WTC11 (cell line): ENCODE measurements around the gene GABPB1. TPM values are rescaled to one million over a fixed set of nuclear protein-coding genes. Genes with fewer than 3 reads are reported as not detected.

ENCODE experiments used
- ATAC-seq: fragments of 200-7000 bp; cut with Tn5 transposase; 2 replicates; pipeline ENCODE4 v1.10.0; 2021; ENCODE audit warnings: mild to moderate bottlenecking, moderate library complexity
- CTCF ChIA-PET: fragments of 300-600 bp; sonication (Branson Sonifier 250); formaldehyde crosslinking; loops from one replicate; lab custom pipeline; 2021; ENCODE audit warnings: antibody characterized with exemption; lab: Charles Lee
- POLR2A ChIA-PET: fragments of 350-600 bp; sonication (Branson Sonifier 250); formaldehyde crosslinking; loops from one replicate; lab custom pipeline; 2021; ENCODE audit warnings: antibody characterized with exemption; lab: Charles Lee
- DNase-seq: peaks from one replicate; pipeline ENCODE4 v3.0.0; 2021; ENCODE audit warnings: low spot score
- H3K27ac Mint-ChIP-seq: 2 replicates; pipeline ENCODE4 v1.8.0; 2021; ENCODE audit warnings: mixed read lengths
- H3K27me3 Mint-ChIP-seq: 2 replicates; pipeline ENCODE4 v1.8.0; 2021; ENCODE audit warnings: low read depth, mild to moderate bottlenecking, moderate library complexity, mixed read lengths
- H3K36me3 Mint-ChIP-seq: 2 replicates; pipeline ENCODE4 v1.8.0; 2021; ENCODE audit warnings: mixed read lengths
- H3K4me1 Mint-ChIP-seq: 2 replicates; pipeline ENCODE4 v1.8.0; 2022; ENCODE audit warnings: mixed read lengths
- H3K4me3 Mint-ChIP-seq: 2 replicates; pipeline ENCODE4 v1.8.0; 2021; ENCODE audit warnings: mild to moderate bottlenecking, moderate library complexity, mixed read lengths
- H3K9me3 Mint-ChIP-seq: 2 replicates; pipeline ENCODE4 v1.8.0; 2021; ENCODE audit warnings: mixed read lengths
- GTF2I ChIP-seq: fragments of 250-450 bp; sonication (Bioruptor Pico); conservative IDR thresholded peaks from 2 replicates; pipeline ENCODE4 v1.4.0; 2021; ENCODE audit warnings: mild to moderate bottlenecking
- KAT7 ChIP-seq: sonication (generic); formaldehyde crosslinking; IDR thresholded peaks from 2 replicates; pipeline ENCODE4 v1.8.1; 2023; ENCODE audit warnings: missing genetic modification reagents, mild to moderate bottlenecking, borderline replicate concordance
- NFYB ChIP-seq: sonication (generic); formaldehyde crosslinking; conservative IDR thresholded peaks from 2 replicates; pipeline ENCODE4 v1.8.0; 2022; ENCODE audit warnings: low read depth, missing genetic modification reagents
- NR2C2 ChIP-seq: sonication (generic); formaldehyde crosslinking; IDR thresholded peaks from 2 replicates; pipeline ENCODE4 v1.8.0; 2022; ENCODE audit warnings: mild to moderate bottlenecking, missing genetic modification reagents
- OVOL2 ChIP-seq: fragments of 250-450 bp; sonication (Bioruptor Pico); IDR thresholded peaks from 2 replicates; pipeline ENCODE4 v1.9.0; 2021; ENCODE audit warnings: mild to moderate bottlenecking, borderline replicate concordance
- SMAD3 ChIP-seq: sonication (generic); formaldehyde crosslinking; IDR thresholded peaks from 2 replicates; pipeline ENCODE4 v1.8.0; 2022; ENCODE audit warnings: missing genetic modification reagents, mild to moderate bottlenecking, borderline replicate concordance
- ZBTB21 ChIP-seq: sonication (generic); formaldehyde crosslinking; IDR thresholded peaks from 2 replicates; pipeline ENCODE4 v1.8.1; 2023; ENCODE audit warnings: mild to moderate bottlenecking, missing genetic modification reagents, borderline replicate concordance
- total RNA-seq: library from RNA; stranded (reverse); gene quantifications from 3 replicates; pipeline ENCODE4 v1.2.3, GENCODE V29; 2021
- TF ChIP-seq, protein P1 (sequence below): sonication (generic); formaldehyde crosslinking; IDR thresholded peaks from 2 replicates; pipeline ENCODE4 v1.8.0; 2022; ENCODE audit warnings: missing genetic modification reagents
- TF ChIP-seq, protein P2 (sequence below): sonication (generic); formaldehyde crosslinking; IDR thresholded peaks from 2 replicates; pipeline ENCODE4 v1.8.0; 2023; ENCODE audit warnings: mild to moderate bottlenecking, missing genetic modification reagents
- TF ChIP-seq, protein P3 (sequence below): sonication (generic); formaldehyde crosslinking; IDR thresholded peaks from 2 replicates; pipeline ENCODE4 v1.8.1; 2023; ENCODE audit warnings: mild to moderate bottlenecking, missing genetic modification reagents, borderline replicate concordance
- TF ChIP-seq, protein P4 (sequence below): sonication (generic); formaldehyde crosslinking; IDR thresholded peaks from 2 replicates; pipeline ENCODE4 v1.8.0; 2022; ENCODE audit warnings: mild to moderate bottlenecking, missing genetic modification reagents
- TF ChIP-seq, protein P5 (sequence below): sonication (generic); formaldehyde crosslinking; IDR thresholded peaks from 2 replicates; pipeline ENCODE4 v1.8.0; 2022; ENCODE audit warnings: mild to moderate bottlenecking, missing genetic modification reagents
- TF ChIP-seq, protein P6 (sequence below): sonication (generic); formaldehyde crosslinking; IDR thresholded peaks from 2 replicates; pipeline ENCODE4 v1.8.1; 2022; ENCODE audit warnings: mild to moderate bottlenecking, moderate library complexity, missing genetic modification reagents
- TF ChIP-seq, protein P7 (sequence below): fragments of 250-450 bp; sonication (Bioruptor Pico); IDR thresholded peaks from 2 replicates; pipeline ENCODE4 v1.9.0; 2021; ENCODE audit warnings: mild to moderate bottlenecking, borderline replicate concordance
- TF ChIP-seq, protein P8 (sequence below): sonication (generic); formaldehyde crosslinking; IDR thresholded peaks from 2 replicates; pipeline ENCODE4 v1.8.1; 2023; ENCODE audit warnings: mild to moderate bottlenecking, missing genetic modification reagents

GABPB1 gene
- total RNA-seq, 1 experiment from 2014 or later, result 28.9 TPM

DNA sequence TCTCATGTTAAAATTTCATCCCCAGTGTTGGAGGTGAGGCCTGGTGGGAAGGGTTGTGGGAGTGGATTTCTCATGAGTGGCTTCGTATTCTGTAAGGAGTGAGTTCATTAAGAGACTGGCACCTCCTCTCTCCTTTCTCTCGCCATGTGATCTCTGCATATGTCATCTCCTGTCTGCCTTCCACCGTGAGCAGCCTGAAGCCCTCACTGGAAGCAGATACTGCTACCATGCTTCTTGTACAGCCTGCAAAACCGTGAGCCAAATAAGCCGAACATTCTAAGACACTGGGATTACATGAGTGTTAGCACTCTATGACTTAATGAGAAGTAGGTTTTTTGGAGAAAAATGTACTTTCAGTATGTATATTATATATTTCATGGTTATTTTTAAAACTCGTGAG, 6.8 kb upstream of the GABPB1 start (continued):
- TF ChIP-seq, protein P1, sequence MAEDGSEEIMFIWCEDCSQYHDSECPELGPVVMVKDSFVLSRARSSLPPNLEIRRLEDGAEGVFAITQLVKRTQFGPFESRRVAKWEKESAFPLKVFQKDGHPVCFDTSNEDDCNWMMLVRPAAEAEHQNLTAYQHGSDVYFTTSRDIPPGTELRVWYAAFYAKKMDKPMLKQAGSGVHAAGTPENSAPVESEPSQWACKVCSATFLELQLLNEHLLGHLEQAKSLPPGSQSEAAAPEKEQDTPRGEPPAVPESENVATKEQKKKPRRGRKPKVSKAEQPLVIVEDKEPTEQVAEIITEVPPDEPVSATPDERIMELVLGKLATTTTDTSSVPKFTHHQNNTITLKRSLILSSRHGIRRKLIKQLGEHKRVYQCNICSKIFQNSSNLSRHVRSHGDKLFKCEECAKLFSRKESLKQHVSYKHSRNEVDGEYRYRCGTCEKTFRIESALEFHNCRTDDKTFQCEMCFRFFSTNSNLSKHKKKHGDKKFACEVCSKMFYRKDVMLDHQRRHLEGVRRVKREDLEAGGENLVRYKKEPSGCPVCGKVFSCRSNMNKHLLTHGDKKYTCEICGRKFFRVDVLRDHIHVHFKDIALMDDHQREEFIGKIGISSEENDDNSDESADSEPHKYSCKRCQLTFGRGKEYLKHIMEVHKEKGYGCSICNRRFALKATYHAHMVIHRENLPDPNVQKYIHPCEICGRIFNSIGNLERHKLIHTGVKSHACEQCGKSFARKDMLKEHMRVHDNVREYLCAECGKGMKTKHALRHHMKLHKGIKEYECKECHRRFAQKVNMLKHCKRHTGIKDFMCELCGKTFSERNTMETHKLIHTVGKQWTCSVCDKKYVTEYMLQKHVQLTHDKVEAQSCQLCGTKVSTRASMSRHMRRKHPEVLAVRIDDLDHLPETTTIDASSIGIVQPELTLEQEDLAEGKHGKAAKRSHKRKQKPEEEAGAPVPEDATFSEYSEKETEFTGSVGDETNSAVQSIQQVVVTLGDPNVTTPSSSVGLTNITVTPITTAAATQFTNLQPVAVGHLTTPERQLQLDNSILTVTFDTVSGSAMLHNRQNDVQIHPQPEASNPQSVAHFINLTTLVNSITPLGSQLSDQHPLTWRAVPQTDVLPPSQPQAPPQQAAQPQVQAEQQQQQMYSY (CRISPR knock-in tag), result no peak
- TF ChIP-seq ZBTB21 (no peak), NR2C2 (no peak)
- TF ChIP-seq, protein P2, sequence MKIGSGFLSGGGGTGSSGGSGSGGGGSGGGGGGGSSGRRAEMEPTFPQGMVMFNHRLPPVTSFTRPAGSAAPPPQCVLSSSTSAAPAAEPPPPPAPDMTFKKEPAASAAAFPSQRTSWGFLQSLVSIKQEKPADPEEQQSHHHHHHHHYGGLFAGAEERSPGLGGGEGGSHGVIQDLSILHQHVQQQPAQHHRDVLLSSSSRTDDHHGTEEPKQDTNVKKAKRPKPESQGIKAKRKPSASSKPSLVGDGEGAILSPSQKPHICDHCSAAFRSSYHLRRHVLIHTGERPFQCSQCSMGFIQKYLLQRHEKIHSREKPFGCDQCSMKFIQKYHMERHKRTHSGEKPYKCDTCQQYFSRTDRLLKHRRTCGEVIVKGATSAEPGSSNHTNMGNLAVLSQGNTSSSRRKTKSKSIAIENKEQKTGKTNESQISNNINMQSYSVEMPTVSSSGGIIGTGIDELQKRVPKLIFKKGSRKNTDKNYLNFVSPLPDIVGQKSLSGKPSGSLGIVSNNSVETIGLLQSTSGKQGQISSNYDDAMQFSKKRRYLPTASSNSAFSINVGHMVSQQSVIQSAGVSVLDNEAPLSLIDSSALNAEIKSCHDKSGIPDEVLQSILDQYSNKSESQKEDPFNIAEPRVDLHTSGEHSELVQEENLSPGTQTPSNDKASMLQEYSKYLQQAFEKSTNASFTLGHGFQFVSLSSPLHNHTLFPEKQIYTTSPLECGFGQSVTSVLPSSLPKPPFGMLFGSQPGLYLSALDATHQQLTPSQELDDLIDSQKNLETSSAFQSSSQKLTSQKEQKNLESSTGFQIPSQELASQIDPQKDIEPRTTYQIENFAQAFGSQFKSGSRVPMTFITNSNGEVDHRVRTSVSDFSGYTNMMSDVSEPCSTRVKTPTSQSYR (CRISPR knock-in tag), result no peak
- TF ChIP-seq, protein P3, sequence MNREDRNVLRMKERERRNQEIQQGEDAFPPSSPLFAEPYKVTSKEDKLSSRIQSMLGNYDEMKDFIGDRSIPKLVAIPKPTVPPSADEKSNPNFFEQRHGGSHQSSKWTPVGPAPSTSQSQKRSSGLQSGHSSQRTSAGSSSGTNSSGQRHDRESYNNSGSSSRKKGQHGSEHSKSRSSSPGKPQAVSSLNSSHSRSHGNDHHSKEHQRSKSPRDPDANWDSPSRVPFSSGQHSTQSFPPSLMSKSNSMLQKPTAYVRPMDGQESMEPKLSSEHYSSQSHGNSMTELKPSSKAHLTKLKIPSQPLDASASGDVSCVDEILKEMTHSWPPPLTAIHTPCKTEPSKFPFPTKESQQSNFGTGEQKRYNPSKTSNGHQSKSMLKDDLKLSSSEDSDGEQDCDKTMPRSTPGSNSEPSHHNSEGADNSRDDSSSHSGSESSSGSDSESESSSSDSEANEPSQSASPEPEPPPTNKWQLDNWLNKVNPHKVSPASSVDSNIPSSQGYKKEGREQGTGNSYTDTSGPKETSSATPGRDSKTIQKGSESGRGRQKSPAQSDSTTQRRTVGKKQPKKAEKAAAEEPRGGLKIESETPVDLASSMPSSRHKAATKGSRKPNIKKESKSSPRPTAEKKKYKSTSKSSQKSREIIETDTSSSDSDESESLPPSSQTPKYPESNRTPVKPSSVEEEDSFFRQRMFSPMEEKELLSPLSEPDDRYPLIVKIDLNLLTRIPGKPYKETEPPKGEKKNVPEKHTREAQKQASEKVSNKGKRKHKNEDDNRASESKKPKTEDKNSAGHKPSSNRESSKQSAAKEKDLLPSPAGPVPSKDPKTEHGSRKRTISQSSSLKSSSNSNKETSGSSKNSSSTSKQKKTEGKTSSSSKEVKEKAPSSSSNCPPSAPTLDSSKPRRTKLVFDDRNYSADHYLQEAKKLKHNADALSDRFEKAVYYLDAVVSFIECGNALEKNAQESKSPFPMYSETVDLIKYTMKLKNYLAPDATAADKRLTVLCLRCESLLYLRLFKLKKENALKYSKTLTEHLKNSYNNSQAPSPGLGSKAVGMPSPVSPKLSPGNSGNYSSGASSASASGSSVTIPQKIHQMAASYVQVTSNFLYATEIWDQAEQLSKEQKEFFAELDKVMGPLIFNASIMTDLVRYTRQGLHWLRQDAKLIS (CRISPR knock-in tag), result no peak
- TF ChIP-seq, protein P4, sequence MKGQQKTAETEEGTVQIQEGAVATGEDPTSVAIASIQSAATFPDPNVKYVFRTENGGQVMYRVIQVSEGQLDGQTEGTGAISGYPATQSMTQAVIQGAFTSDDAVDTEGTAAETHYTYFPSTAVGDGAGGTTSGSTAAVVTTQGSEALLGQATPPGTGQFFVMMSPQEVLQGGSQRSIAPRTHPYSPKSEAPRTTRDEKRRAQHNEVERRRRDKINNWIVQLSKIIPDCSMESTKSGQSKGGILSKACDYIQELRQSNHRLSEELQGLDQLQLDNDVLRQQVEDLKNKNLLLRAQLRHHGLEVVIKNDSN (CRISPR knock-in tag), result no peak
- TF ChIP-seq, all 79 proteins: peak for 0

DNA sequence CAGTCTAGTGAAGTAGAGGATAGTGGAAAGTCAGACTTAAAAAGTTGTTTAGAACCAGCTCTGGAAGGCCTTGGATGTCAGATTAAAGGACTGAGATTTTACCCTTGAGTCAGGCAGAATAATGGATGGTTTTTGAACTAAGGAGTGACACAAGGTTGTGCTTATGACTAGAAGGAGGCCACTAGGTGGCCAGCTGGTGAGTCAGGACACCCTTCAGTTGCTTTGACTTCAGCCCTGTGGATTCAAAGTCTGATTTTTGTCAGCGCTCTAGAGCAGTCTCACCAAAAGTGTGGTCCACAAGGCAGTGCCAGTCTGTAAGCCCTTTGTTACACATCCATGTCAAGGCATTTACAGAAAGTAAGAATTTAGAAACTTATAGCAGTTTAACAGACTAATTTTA, 3.8 kb upstream of the GABPB1 start:
- ATAC-seq, result peak; percentile 11
- Mint-ChIP-seq H3K27me3 (no peaks in the 10 kb centered on the region), H3K4me3 (no peak overlapping the region), H3K36me3 (peaks cover 50% of the 10 kb centered on the region), H3K4me1 (peaks cover 18% of the 10 kb centered on the region), H3K27ac (peak overlapping the region; percentile 11; the same call in 1 of the 2 replicates), H3K9me3 (no peaks in the 10 kb centered on the region)
- DNase-seq, result peak; percentile 23
- POLR2A ChIA-PET, result interaction anchor here (0.6 kb wide), 1 partner anchor 8 kb away, joined by 3 read pairs; no protein-coding TSS in a partner anchor
- CTCF ChIA-PET, result interaction anchor here (0.5 to 0.7 kb wide), 2 partner anchors 58 to 95 kb away, joined by 3 to 4 read pairs; no protein-coding TSS in a partner anchor
- no peak for TF ChIP-seq NFYB (CRISPR knock-in tag)
- TF ChIP-seq, protein P5, sequence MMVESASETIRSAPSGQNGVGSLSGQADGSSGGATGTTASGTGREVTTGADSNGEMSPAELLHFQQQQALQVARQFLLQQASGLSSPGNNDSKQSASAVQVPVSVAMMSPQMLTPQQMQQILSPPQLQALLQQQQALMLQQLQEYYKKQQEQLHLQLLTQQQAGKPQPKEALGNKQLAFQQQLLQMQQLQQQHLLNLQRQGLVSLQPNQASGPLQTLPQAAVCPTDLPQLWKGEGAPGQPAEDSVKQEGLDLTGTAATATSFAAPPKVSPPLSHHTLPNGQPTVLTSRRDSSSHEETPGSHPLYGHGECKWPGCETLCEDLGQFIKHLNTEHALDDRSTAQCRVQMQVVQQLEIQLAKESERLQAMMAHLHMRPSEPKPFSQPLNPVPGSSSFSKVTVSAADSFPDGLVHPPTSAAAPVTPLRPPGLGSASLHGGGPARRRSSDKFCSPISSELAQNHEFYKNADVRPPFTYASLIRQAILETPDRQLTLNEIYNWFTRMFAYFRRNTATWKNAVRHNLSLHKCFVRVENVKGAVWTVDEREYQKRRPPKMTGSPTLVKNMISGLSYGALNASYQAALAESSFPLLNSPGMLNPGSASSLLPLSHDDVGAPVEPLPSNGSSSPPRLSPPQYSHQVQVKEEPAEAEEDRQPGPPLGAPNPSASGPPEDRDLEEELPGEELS, result no peak
- TF ChIP-seq OVOL2 (CRISPR knock-in tag), result no peak
- no peak for TF ChIP-seq SMAD3
- TF ChIP-seq, protein P6, sequence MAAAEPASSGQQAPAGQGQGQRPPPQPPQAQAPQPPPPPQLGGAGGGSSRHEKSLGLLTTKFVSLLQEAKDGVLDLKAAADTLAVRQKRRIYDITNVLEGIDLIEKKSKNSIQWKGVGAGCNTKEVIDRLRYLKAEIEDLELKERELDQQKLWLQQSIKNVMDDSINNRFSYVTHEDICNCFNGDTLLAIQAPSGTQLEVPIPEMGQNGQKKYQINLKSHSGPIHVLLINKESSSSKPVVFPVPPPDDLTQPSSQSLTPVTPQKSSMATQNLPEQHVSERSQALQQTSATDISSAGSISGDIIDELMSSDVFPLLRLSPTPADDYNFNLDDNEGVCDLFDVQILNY (CRISPR knock-in tag), result no peak
- TF ChIP-seq GTF2I (CRISPR knock-in tag), result no peak
- TF ChIP-seq, protein P7, sequence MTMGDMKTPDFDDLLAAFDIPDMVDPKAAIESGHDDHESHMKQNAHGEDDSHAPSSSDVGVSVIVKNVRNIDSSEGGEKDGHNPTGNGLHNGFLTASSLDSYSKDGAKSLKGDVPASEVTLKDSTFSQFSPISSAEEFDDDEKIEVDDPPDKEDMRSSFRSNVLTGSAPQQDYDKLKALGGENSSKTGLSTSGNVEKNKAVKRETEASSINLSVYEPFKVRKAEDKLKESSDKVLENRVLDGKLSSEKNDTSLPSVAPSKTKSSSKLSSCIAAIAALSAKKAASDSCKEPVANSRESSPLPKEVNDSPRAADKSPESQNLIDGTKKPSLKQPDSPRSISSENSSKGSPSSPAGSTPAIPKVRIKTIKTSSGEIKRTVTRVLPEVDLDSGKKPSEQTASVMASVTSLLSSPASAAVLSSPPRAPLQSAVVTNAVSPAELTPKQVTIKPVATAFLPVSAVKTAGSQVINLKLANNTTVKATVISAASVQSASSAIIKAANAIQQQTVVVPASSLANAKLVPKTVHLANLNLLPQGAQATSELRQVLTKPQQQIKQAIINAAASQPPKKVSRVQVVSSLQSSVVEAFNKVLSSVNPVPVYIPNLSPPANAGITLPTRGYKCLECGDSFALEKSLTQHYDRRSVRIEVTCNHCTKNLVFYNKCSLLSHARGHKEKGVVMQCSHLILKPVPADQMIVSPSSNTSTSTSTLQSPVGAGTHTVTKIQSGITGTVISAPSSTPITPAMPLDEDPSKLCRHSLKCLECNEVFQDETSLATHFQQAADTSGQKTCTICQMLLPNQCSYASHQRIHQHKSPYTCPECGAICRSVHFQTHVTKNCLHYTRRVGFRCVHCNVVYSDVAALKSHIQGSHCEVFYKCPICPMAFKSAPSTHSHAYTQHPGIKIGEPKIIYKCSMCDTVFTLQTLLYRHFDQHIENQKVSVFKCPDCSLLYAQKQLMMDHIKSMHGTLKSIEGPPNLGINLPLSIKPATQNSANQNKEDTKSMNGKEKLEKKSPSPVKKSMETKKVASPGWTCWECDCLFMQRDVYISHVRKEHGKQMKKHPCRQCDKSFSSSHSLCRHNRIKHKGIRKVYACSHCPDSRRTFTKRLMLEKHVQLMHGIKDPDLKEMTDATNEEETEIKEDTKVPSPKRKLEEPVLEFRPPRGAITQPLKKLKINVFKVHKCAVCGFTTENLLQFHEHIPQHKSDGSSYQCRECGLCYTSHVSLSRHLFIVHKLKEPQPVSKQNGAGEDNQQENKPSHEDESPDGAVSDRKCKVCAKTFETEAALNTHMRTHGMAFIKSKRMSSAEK (CRISPR knock-in tag), result no peak
- no peak for TF ChIP-seq KAT7 (CRISPR knock-in tag)
- TF ChIP-seq, protein P8, sequence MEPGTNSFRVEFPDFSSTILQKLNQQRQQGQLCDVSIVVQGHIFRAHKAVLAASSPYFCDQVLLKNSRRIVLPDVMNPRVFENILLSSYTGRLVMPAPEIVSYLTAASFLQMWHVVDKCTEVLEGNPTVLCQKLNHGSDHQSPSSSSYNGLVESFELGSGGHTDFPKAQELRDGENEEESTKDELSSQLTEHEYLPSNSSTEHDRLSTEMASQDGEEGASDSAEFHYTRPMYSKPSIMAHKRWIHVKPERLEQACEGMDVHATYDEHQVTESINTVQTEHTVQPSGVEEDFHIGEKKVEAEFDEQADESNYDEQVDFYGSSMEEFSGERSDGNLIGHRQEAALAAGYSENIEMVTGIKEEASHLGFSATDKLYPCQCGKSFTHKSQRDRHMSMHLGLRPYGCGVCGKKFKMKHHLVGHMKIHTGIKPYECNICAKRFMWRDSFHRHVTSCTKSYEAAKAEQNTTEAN, result no peak
